Subcutaneous adipose tissue (tissue), 4 donors: Measurements from ENCODE around the gene RBMS3. TPM values are rescaled to one million over a fixed set of nuclear protein-coding genes. Genes with fewer than 3 reads are reported as not detected.

Experiments used
- total RNA-seq, 4 donors: library from RNA; depleted of rRNA; stranded (reverse); fragments of >200 nt; gene quantifications; one replicate each; pipeline ENCODE4 v1.1.0, GENCODE V29; 2016
- TF ChIP-seq, protein P1 (sequence below): fragments of 450-650 bp; IDR thresholded peaks from one replicate; pipeline ENCODE4 v1.5.1; 2016; ENCODE audit warnings: low read depth, mild to moderate bottlenecking, control low read depth, antibody characterized with exemption, moderate library complexity

The RBMS3 gene
- total RNA-seq, 4 donors from 2014 or later = 98.6 to 171 (median 117) TPM

DNA sequence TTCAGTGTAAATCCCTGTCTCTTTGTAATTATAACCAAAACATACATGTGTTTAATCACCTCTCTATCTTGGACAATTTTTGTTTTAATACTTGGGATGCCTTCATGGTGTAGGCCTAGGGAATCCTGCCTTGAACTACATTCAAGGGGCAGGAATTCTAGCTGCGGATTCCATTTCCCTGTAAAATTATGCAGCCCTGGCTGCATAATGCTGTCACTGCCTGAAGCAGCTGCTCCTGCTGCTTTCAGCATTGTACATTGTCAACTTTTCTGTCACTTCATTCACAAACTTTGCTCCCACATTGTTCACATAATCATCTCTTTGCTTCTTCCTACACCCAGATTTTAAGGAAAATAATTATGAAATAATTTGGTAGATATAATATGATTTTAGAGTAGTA lies 638.7 kb downstream of the RBMS3 start:
- TF ChIP-seq, protein P1, sequence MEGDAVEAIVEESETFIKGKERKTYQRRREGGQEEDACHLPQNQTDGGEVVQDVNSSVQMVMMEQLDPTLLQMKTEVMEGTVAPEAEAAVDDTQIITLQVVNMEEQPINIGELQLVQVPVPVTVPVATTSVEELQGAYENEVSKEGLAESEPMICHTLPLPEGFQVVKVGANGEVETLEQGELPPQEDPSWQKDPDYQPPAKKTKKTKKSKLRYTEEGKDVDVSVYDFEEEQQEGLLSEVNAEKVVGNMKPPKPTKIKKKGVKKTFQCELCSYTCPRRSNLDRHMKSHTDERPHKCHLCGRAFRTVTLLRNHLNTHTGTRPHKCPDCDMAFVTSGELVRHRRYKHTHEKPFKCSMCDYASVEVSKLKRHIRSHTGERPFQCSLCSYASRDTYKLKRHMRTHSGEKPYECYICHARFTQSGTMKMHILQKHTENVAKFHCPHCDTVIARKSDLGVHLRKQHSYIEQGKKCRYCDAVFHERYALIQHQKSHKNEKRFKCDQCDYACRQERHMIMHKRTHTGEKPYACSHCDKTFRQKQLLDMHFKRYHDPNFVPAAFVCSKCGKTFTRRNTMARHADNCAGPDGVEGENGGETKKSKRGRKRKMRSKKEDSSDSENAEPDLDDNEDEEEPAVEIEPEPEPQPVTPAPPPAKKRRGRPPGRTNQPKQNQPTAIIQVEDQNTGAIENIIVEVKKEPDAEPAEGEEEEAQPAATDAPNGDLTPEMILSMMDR = no peak

DNA sequence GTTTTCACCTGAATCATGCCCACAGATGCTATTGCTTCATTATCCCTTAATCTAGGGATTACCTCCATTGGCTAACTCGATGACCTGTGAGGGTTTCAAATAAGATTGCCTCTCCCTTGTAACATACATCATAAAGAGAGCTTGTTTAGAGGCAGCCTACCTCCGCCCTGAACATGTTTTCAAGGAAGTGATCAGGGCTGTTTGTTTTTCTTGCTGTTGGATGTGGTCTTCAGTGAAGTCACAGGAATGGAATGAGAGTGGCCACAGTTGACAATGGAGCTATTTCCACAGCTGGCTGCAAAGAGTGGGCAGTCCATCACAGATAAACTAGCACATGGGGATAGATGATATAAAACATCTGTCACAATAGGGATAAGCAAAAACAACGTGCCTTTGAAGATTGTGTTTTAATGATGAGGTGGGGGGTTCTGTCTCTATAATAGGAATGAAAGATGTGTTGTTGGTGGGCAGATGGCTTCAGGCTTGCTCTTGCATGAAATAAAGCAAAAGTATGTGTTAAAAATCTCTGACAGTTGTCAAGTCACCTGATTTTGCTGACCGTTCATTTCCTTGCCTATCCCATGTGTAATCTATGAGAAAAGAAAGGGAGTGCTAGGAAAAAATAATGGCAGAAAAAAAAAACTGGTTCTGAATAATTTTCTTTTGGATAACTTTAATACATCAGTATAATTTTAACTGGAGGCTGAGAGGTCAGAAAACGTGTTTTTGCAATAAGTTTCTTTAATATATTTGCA lies 642.3 kb downstream of the RBMS3 start:
- TF ChIP-seq, protein P1 = no peak

DNA sequence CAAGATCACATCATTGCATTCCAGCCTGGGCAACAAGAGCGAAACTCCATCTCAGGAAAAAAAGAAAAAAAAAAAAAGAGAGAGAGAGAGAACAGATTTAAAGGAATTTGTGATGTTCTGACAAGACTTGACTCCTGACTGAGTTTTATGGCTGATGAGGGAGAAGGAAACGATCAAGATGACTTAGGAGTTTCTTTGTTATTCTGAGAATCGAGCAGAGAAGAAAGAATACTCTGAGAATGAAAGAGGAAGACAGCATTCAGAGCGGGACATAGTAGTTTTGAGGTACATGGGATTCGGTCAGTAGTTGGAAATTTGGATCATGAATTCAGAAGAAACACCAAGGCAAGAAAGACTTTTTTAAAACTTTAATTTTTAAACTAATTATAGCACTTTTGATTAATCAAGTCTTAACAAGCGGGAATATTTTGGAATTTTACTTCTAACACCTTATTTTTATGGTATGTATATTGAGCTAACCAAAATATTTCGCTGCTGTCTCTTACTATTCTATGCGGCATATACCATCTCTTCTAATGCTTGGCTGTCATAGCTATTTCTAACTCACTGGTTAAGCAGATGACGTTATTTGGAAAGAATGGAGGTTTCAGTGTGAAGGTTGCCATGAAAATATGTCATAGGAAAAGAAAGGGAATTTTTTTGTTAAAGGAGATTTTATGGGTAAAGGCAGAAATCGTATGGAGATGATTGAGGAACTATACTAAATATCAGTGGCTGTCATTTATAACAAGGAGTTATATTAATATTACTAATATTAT lies 644.1 kb downstream of the RBMS3 start:
- TF ChIP-seq, protein P1 = no peak

DNA sequence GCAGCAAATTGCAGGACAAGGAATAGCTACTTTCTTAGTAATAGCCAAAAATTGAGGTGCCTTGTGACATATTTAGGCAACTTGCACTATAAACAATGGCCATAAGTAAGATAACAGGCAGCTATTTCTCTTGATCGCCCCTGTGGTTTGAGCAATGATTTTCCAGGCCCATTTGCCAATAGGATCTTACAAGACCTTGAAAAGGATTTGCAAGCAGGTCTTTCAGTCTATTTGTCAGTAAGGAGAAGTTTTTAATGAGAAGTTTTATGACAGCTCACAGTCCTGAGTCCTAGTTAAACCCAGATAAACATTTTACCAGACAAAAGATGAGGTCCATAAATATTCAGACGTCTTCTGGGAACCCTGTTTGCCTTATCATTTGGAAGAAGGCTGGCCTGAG lies 645.5 kb downstream of the RBMS3 start:
- TF ChIP-seq, protein P1 = no peak

DNA sequence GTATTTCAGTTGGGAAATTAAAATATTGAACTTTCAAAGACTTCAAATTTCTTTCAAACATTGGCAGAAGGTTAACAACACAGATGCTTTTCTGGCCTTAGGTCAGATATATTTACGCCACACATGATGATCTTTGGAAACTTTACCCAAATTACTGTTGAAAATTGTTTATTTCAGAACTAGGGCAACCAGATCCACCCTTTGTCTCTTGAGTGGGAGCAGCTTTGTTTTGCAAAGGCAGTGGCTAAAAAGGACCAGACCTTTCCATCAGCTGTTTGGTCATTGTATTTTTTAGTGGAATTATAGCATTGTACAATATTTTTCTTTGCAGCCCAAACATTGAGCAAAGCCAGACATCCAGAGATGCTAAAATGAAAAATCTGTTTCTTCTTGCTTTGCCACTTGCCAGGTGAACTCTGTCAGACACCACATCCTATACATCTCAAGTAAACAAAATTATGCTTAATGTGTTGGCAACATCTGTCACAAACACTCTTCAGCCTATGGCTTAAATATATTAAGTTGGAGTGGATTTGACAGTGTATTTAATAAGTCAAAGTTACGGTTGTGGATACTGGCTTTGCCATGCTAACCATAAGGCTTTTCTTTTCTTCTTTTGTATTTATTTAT lies 651.9 kb downstream of the RBMS3 start:
- TF ChIP-seq, protein P1 = no peak

DNA sequence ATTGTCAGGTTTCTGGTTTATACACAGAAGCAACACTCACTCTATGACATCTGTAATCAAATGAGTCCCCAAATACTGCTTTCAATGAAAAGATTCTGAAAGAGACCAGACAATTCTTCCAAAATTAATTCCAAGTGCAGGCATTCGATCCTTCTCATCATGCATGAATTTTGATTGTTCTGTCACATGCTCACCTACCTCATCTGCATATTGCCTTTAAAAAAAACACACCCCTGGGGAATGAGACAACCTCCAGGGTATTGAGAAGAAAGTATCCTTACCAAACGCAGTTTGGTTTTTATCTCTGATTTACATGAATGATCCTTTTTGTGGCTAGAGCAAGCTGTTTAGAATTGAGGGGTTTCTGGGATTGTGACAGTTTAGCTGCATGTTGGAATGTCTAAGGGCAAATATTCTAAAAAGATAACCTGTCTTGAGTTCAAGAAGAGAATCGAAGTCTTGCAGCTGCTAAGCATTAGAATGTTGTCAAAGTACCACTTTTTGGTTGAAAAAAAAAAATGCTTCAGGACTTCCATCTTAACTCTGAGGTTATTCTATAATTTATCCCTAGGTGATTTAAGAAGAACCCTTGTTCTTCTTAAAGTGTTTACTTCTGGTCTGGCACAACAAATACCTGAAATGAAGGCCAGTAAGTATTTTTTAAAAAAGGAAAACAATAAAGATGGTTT lies 653.1 kb downstream of the RBMS3 start:
- TF ChIP-seq, protein P1 = no peak
